ENCODE results near the gene TANGO2.

Gene TANGO2, protein sequence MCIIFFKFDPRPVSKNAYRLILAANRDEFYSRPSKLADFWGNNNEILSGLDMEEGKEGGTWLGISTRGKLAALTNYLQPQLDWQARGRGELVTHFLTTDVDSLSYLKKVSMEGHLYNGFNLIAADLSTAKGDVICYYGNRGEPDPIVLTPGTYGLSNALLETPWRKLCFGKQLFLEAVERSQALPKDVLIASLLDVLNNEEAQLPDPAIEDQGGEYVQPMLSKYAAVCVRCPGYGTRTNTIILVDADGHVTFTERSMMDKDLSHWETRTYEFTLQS

GRCh38 chr22:20020533-20021195 lies at the start of gene TANGO2:
TANGO2 (plus strand) TSS chr22:20021110; CDS start chr22:20036799, 15,689 bp downstream.
- peak; percentile 93 for DNase-seq

- DNase-seq = no peak
These were observed 49.4 kb upstream of the TANGO2 start for GRCh38 chr22:19971276-19972124.

GRCh38 chr22:19972251-19972650 lies 48.7 kb upstream of the TANGO2 start:
- DNase-seq = no peak

GRCh38 chr22:19972652-19973550 lies 48.0 kb upstream of the TANGO2 start:
- DNase-seq = no peak

DNA sequence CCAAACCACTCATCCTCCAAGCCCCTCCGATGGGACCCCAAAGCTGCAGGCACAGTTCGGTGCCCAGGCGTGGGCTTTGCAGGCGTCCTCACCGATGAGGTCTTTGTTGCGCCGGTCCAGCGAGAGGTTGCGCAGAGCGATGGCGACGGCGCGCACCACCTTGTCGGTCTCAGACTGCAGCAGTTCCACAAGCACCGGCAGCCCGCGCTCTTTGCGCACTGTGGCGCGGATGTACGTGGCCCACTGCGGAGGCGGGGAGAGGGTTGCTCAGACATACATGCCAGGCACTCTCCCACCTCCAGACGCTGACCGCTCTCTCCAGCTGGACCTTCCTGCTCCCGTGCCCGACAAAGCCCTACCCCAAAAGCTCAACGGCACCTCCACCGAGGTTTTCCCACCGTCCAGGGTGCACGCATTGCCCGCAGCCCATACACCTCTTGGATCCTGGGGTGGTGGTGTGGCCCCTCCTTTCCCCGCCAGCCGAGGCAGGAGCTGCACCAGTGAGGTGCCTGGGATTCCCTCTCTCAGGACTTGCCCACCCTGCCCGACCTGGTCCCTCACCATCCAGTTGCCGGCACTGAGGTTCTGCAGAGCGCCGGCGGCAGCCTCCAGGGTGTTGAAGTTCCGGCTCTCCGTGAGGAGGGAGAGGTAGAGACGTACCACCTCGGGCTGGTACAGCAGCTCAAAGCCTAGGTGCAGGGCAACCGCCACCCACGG lies 47.2 kb upstream of the TANGO2 start:
- DNase-seq = no peak

DNA sequence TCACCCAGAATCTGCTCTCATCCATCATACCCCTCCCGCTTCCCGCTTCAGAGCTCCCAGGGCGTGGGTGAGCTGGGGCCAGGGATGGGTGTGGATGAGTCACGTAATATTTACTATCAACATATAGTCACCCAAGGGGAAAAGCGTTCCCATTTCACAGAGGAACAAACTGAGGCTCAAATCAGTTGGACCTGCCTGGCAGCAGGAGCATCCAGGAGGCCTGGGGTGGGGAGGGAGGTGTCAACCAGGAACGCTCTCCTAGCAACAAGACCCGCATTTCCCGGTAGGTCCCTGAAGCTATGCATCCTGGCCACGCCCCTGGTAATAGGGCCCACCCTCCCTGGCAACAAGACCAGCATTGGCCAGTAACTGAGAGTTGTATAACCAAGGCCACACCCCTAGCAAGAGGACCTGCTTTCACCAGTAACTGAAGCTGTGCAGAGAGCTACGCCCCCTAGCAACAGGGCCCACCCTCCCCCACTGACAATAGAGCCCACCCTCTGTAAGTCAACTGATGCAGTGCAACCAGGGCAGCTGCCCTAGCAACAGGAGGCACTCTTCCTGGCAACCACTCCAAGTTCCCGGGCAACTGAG lies 46.5 kb upstream of the TANGO2 start:
- DNase-seq = peak; percentile 67

DNA sequence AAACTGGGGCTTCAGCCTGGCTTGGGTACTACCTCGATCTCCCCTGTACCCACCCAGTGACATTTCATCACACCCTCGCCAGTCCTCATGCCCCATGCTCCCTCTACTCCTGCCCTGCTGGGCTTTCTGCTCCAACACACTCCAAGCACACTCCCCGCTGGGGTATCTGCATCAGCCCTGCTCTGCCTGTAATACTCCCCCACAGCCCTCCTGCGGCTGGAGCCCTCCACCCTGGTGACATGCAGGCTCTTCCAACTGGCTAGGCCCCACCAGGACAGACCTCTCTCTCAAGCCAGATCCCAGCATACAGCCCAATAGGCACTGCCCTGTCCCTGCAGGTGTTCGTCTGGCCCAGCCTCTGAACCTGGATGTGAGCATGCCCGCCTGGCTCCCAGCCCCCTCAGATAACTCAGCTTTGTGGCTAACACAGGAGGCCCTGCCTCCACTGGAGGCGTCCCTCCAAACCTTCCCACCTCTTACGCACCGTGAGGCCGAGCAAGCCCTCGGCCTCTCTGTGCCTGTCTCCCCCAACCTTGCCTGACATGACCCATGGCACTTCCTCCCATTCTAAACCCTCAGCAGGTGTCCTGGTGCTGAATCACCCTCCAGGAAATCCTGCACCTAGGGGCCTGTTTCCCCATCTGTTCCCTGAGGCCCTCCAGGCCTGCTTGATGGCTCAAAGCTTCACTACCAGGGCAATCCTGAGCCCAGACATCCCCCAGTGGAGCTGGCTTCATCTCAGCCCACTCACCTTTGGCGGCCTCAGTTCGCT lies 45.8 kb upstream of the TANGO2 start:
- DNase-seq = peak; percentile 71

- no peak for DNase-seq
These were observed 45.2 kb upstream of the TANGO2 start for GRCh38 chr22:19975707-19976035.

DNA sequence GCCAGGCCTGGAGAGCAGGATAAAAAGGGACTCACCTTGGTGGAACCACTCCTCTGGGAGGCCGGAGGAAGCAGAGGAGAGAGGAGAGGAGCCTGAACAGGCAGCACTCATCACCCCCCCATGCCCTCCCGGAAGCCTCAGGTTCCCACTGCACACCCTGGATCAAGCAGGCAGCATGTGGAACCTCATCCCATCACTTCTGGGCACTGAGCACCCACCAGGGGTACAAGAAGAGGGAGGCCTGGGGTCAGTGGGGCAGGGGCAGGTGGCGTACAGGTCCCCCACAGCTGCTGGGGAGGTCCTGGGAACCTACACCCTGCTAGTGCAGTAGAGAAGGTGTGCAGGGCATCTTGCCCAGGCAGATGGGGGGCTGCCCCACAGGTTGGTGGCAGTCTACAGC lies 44.2 kb upstream of the TANGO2 start:
- no peak for DNase-seq

GRCh38 chr22:19977296-19978243 lies 43.3 kb upstream of the TANGO2 start:
- DNase-seq = no peak

GRCh38 chr22:19978748-19979147 lies 42.2 kb upstream of the TANGO2 start:
- DNase-seq = no peak

DNA sequence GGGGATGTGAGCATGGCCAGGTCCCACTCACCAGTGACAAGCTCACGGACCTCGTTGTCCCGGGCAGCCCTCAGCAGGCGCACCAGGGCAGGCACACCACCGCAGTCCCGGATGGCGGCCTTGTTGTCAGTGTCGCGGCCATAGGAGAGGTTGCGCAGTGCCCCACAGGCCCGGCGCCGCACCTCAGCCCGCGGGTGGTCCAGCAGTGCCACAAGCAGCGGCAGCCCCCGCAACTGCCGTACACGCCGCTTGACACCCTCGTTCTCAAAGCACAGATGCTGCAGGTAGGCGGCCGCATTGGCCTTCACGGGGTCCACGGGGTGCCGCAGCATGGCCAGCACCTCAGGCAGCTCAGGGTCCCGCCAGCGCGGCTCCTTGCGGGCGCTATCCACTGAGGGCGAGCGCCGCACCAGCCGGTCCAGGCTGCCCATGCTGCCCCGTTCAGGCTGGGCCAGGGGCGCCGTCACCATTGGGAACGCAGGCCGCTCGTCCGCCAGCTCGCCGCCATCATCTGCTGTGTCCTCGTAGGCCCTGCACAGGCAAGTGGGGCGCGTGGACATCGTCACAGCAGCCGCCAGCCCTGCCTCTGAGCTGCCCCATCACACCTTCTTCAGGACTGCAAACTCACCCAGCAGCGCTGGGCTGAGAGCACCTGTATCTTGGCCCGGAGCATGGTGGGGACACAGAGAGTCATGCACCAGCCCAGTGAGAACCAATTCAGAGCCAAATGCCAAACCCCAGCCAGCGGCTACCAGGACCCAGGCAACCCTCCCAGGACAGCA lies 41.0 kb upstream of the TANGO2 start:
- DNase-seq = no peak

GRCh38 chr22:19980766-19981165 lies 40.1 kb upstream of the TANGO2 start:
- no peak for DNase-seq

DNA sequence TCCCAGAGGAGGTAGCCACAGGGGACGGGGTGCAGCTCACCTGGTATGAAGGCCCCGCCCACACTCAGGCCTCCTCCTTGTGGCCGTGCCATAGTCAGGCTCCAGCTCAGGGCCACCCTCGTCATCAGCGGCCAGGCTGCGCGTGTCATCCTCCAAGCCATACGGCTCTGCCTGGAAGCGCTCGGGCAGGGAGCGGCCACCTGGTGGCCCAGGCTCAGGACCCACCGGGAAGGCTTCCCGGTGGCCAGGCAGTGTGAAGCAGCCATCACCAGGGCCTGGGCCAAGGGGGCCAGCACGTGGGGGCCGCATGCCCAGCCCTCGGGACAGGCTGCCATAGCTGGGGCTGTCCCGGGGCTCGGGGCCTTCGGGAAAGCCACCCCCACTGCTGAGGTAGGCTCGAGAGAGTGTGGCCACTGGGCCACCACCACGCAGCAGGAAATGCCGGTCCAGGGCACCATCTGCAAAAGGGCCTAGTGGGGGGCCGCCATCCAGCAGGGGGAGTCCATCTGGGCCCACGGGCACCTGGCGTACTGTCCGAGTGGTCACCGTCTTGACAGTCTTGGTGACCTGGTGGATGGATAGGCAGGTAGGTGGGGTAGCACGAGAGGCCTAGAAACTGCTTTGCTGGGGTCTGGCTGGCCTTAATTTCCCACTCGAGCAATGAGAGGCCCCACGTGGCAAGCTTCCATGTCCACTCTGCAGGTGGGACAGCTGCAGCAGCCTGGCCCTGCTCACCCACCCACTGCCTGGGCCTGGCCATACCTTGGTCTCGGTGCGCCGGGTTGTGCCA lies 39.5 kb upstream of the TANGO2 start:
- no peak for DNase-seq

GRCh38 chr22:19981961-19982920 lies 38.7 kb upstream of the TANGO2 start:
- no peak for DNase-seq

DNA sequence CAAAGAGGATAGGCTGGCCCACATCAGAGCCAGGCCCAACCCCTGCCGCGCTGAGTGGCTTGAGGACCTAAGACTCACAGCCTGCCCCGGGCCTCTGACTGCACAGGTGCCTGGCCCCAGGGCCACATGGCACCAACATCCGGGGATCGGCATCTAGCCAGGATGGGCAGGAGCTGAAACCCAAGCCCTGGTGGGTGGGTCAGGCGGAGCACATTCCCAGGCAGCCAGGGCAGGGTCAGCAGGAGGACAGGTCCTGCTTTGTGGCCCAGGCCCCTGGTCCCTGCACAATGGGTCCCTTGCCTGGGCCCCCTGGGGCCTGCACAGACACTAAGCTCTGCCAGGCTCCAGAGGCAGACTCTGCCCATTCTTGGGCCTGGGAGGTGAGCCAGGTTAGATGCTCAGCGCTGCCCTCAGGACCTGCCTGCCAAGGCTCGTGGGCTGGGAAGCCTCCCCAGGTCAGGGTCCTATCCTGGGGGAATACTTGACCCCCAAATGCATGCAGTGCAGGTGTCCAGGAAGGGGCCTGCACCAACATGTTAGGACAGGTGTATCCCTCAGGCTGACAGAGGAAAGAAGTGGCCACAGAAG lies 37.8 kb upstream of the TANGO2 start:
- no peak for DNase-seq
